Activated CD4-positive, alpha-beta T cell treated with anti-CD3 and anti-CD28 coated beads, Interleukin-2, amount 50 U/mL, for 4 hours (primary cell): ENCODE results near the gene SHISA9.

ENCODE experiments used
- DNase-seq, 2 experiments: peaks; one replicate each; pipeline ENCODE4 v3.0.0-alpha.2; 2020

The SHISA9 gene

GRCh38 chr16:13203725-13204124, 302.3 kb downstream of the SHISA9 start:
- DNase-seq = no peak

- no peak for DNase-seq
Observed at GRCh38 chr16:13205352-13205751, 304.0 kb downstream of the SHISA9 start.

- no peak for DNase-seq
Observed at GRCh38 chr16:13206606-13207005, 305.2 kb downstream of the SHISA9 start.

- DNase-seq = no peak
Observed at GRCh38 chr16:13207151-13207550, 305.8 kb downstream of the SHISA9 start.

GRCh38 chr16:13223666-13224065, 322.3 kb downstream of the SHISA9 start:
- no peak for DNase-seq

GRCh38 chr16:13229039-13229438, 327.6 kb downstream of the SHISA9 start:
- no peak for DNase-seq

GRCh38 chr16:13231365-13231764, 330.0 kb downstream of the SHISA9 start:
- DNase-seq = no peak

GRCh38 chr16:13234999-13235398, 333.6 kb downstream of the SHISA9 start:
- DNase-seq = no peak

- DNase-seq = no peak
Observed at GRCh38 chr16:13236308-13236707, 334.9 kb downstream of the SHISA9 start.

- no peak for DNase-seq
Observed at GRCh38 chr16:13238182-13238581, 336.8 kb downstream of the SHISA9 start.

- DNase-seq = no peak
Observed at GRCh38 chr16:13242201-13242600, 340.8 kb downstream of the SHISA9 start.

- DNase-seq = no peak
Observed at GRCh38 chr16:13244770-13245169, 343.4 kb downstream of the SHISA9 start.

GRCh38 chr16:13245713-13246377, 344.4 kb downstream of the SHISA9 start:
- no peak for DNase-seq

GRCh38 chr16:13254998-13255614, 353.7 kb downstream of the SHISA9 start:
- no peak for DNase-seq

GRCh38 chr16:13262270-13263090, 361.1 kb downstream of the SHISA9 start:
- DNase-seq = no peak

- no peak for DNase-seq
Observed at GRCh38 chr16:13264749-13265552, 363.6 kb downstream of the SHISA9 start.

- no peak for DNase-seq
Observed at GRCh38 chr16:13269359-13269758, 368.0 kb downstream of the SHISA9 start.

GRCh38 chr16:13269905-13270528, 368.6 kb downstream of the SHISA9 start:
- no peak for DNase-seq

GRCh38 chr16:13270602-13271001, 369.2 kb downstream of the SHISA9 start:
- DNase-seq = no peak

GRCh38 chr16:13289515-13289914, 388.1 kb downstream of the SHISA9 start:
- DNase-seq = no peak
